Endothelial cell of umbilical vein (primary cell): ENCODE data around the gene ZMIZ1. TPM values are rescaled to one million over a fixed set of nuclear protein-coding genes. Genes with fewer than 3 reads are reported as not detected.

ENCODE experiments used
- BruUV-seq: library from RNA; stranded (reverse); fragments of 400-500 nt; replicated peaks from 2 replicates; lab custom pipeline; 2021; lab: Mats Ljungman, UMichigan
- CTCF ChIA-PET: fragments of 300-600, 350-600 bp; sonication (Branson Sonifier 250); formaldehyde crosslinking; loops from one replicate; lab custom pipeline; 2021; ENCODE audit warnings: antibody characterized with exemption, inconsistent platforms; lab: Charles Lee
- POLR2A ChIA-PET: fragments of 300-600, 350-600 bp; sonication (Branson Sonifier 250); formaldehyde crosslinking; loops from one replicate; lab custom pipeline; 2021; ENCODE audit warnings: antibody characterized with exemption, inconsistent platforms; lab: Charles Lee
- DNase-seq: peaks from one replicate; pipeline ENCODE4 v3.0.0-alpha.2; 2011; ENCODE audit warnings: low read depth, low spot score
- FAIRE-seq: peaks from 2 replicates; lab custom pipeline; 2011; peaks lifted over from hg19 to GRCh38; lab: Jason Lieb, UNC
- H2AFZ ChIP-seq: 2 replicates; pipeline ENCODE4 v1.6.0; 2012; ENCODE audit warnings: low read depth, low read length, control low read depth, inconsistent platforms
- H3K27ac ChIP-seq: 2 replicates; pipeline ENCODE4 v1.5.1; 2011; ENCODE audit warnings: low read depth, mild to moderate bottlenecking, control low read depth, low read length, moderate library complexity; ENCODE audit not compliant: insufficient read depth
- H3K27me3 ChIP-seq, 2 experiments: 2 replicates each; pipeline versions ENCODE4 v1.6.0 to v1.6.1; 2011; ENCODE audit warnings: low read length in 2 of 2, mixed read lengths in 1 of 2; ENCODE audit not compliant: control insufficient read depth in 2 of 2, insufficient read depth in 2 of 2
- H3K36me3 ChIP-seq, 2 experiments: 2 replicates in 1 of 2; 3 replicates in 1 of 2; pipeline ENCODE4 v1.5.1; 2011; ENCODE audit warnings: low read length in 2 of 2, mild to moderate bottlenecking in 1 of 2, moderate library complexity in 1 of 2; ENCODE audit not compliant: control insufficient read depth in 2 of 2, insufficient read depth in 2 of 2; ENCODE audit errors: extremely low read depth in 1 of 2
- H3K4me1 ChIP-seq: 3 replicates; pipeline ENCODE4 v1.5.1; 2011; ENCODE audit warnings: mild to moderate bottlenecking, low read length; ENCODE audit not compliant: control insufficient read depth, insufficient read depth; ENCODE audit errors: extremely low read depth
- H3K4me2 ChIP-seq: 2 replicates; pipeline ENCODE4 v1.6.1; 2011; ENCODE audit warnings: low read length, control low read depth, mixed read lengths; ENCODE audit not compliant: insufficient read depth
- H3K4me3 ChIP-seq, 3 experiments: fragments of 200-600 bp in 1 of 3; sonication (generic), shearing (Covaris generic) in 1 of 3; replicated peaks in 1 of 3; 2 replicates each; pipeline ENCODE4 v1.5.1; 2011 to 2016; ENCODE audit warnings: control low read depth in 3 of 3, low read length in 3 of 3, mild to moderate bottlenecking in 2 of 3, inconsistent platforms in 1 of 3, low read depth in 1 of 3, moderate library complexity in 1 of 3; ENCODE audit not compliant: insufficient read depth in 1 of 3
- H3K79me2 ChIP-seq: 2 replicates; pipeline ENCODE4 v1.6.0; 2012; ENCODE audit warnings: low read length, inconsistent platforms; ENCODE audit not compliant: control insufficient read depth, insufficient read depth
- H3K9ac ChIP-seq: replicated peaks from 2 replicates; pipeline ENCODE3; 2011; ENCODE audit warnings: low read length, control low read depth; ENCODE audit not compliant: insufficient read depth; ENCODE audit errors: extremely low read depth
- H3K9me1 ChIP-seq: replicated peaks from 3 replicates; pipeline ENCODE4 v1.6.0; 2011; ENCODE audit warnings: mild to moderate bottlenecking, low read length; ENCODE audit not compliant: control insufficient read depth, insufficient read depth; ENCODE audit errors: extremely low read depth
- H3K9me3 ChIP-seq: replicated peaks from 2 replicates; pipeline ENCODE4 v1.5.1; 2012; ENCODE audit warnings: low read length, inconsistent platforms; ENCODE audit not compliant: control insufficient read depth, insufficient read depth
- H4K20me1 ChIP-seq: replicated peaks from 2 replicates; pipeline ENCODE3; 2011; ENCODE audit warnings: mild to moderate bottlenecking, low read length; ENCODE audit not compliant: control insufficient read depth, insufficient read depth; ENCODE audit errors: extremely low read depth
- EZH2 ChIP-seq: IDR thresholded peaks from 2 replicates; pipeline ENCODE4 v1.6.1; 2012; ENCODE audit warnings: borderline replicate concordance, low read depth, mild to moderate bottlenecking, moderate library complexity, low read length, inconsistent platforms; ENCODE audit not compliant: severe bottlenecking
- FOS ChIP-seq: IDR thresholded peaks from 2 replicates; pipeline ENCODE4 v1.6.1; 2011; ENCODE audit warnings: mild to moderate bottlenecking, low read length, moderate library complexity, borderline replicate concordance; ENCODE audit not compliant: insufficient read depth
- GATA2 ChIP-seq: IDR thresholded peaks from 2 replicates; pipeline ENCODE4 v1.7.0; 2011; ENCODE audit warnings: low read depth, mild to moderate bottlenecking, moderate library complexity, mixed read lengths, low read length; ENCODE audit not compliant: insufficient read length, insufficient read depth
- JUN ChIP-seq: IDR thresholded peaks from 2 replicates; pipeline ENCODE4 v1.6.1; 2011; ENCODE audit warnings: borderline replicate concordance, low read depth; ENCODE audit not compliant: insufficient read length, insufficient read depth
- MYC ChIP-seq: IDR thresholded peaks from one replicate; pipeline ENCODE4 v1.6.1; 2011; ENCODE audit warnings: mild to moderate bottlenecking, low read depth, low read length
- POLR2A ChIP-seq: IDR thresholded peaks from 2 replicates; pipeline ENCODE4 v1.6.1; 2012; ENCODE audit warnings: low read depth, mild to moderate bottlenecking, control low read depth, low read length
- POLR2AphosphoS5 ChIP-seq: IDR thresholded peaks from 2 replicates; pipeline ENCODE4 v1.6.1; 2012; ENCODE audit warnings: low read depth, mild to moderate bottlenecking, control low read depth, low read length, moderate library complexity; ENCODE audit not compliant: insufficient read depth
- dilution Hi-C: fragments of 300-500 bp; cut with MboI; formaldehyde crosslinking; loops from one replicate; pipeline ENCODE4 v1.15.0; 2019; ENCODE audit warnings: low sequenced_read_pairs; ENCODE audit not compliant: extremely low pct_ligation_motif_present
- intact Hi-C: fragments of 100-400 bp; cut with micrococcal nuclease; formaldehyde crosslinking; loops from one replicate; pipeline ENCODE4 v1.10.0; 2022
- polyA plus RNA-seq, 4 experiments: library from polyadenylated mRNA; depleted of rRNA in 3 of 4; stranded (reverse) in 3 of 4; unstranded in 1 of 4; fragments of >200 nt; gene quantifications; 2 replicates each; pipeline versions ENCODE4 v1.2.1 to v1.2.3, GENCODE V29; 2011 to 2012; ENCODE audit warnings: missing spikeins in 1 of 4
- total RNA-seq: library from RNA; stranded (reverse); gene quantifications from 2 replicates; pipeline ENCODE4 v1.2.3, GENCODE V29; 2021
- TF ChIP-seq, protein P1 (sequence below): IDR thresholded peaks from 2 replicates; pipeline ENCODE4 v1.6.1; 2011; ENCODE audit not compliant: insufficient read depth, insufficient read length
- TF ChIP-seq, protein P2 (sequence below), 2 donors: IDR thresholded peaks; 1 replicate in 1 of 2; 2 replicates in 1 of 2; pipeline ENCODE4 v1.5.1; 2011; ENCODE audit warnings: low read length in 2 of 2, mild to moderate bottlenecking in 2 of 2, moderate library complexity in 2 of 2, control low read depth in 1 of 2, inconsistent platforms in 1 of 2, low read depth in 1 of 2; ENCODE audit not compliant: insufficient read depth in 1 of 2; ENCODE audit errors: extremely low read depth in 1 of 2

Gene ZMIZ1
- total and polyA plus RNA-seq, 2 donors (not counting 3 experiments of a cell fraction or from before 2014, with no cell fraction given): 12.5 to 46.7 TPM

DNA sequence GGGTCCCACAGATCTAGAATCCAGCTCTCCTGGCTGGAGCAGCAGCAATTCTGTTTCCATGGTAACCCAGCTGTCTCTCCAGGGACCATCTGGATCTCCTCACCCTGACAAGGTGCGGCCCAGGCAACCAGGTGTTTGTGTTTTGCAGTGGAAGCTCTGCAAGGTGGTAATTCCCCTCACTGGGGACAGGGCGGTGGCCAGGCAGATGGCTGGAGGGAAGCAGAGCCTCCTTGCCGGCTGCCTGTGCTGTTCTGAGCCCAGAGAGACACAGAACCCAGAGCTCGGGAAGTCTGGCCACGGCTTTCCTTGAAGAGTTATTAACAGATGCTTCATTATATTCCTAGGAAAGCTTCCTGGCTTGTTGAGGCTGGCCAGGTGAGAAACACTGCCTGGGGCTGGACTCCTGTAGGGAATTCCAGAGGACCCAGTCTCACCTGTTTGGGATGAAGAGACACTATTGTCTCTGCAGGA, 160.3 kb downstream of the ZMIZ1 start:
- peaks cover 3% of the 10 kb centered on the region for H3K4me1 ChIP-seq
- no peaks in the 10 kb centered on the region for H3K9me1 ChIP-seq
- no peaks in the 10 kb centered on the region for H3K27me3 ChIP-seq
- FAIRE-seq (no peak), DNase-seq (no peak)
- H3K4me3 ChIP-seq: no peak overlapping the region
- H3K27ac ChIP-seq: no peak overlapping the region
- no peak overlapping the region for H3K4me2 ChIP-seq
- ChIA-PET CTCF (interaction anchor here (1.1 kb wide), 1 partner anchor 9 kb away, joined by 3 read pairs; no protein-coding TSS in a partner anchor), POLR2A (no interaction called here)
- H3K79me2 ChIP-seq: no peaks in the 10 kb centered on the region
- BruUV-seq: no TSS peak
- TF ChIP-seq FOS (no peak), POLR2A (no peak), POLR2AphosphoS5 (no peak), EZH2 (no peak), JUN (no peak), MYC (no peak), GATA2 (no peak)
- TF ChIP-seq, protein P1, sequence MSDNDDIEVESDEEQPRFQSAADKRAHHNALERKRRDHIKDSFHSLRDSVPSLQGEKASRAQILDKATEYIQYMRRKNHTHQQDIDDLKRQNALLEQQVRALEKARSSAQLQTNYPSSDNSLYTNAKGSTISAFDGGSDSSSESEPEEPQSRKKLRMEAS: no peak
- TF ChIP-seq, protein P2, sequence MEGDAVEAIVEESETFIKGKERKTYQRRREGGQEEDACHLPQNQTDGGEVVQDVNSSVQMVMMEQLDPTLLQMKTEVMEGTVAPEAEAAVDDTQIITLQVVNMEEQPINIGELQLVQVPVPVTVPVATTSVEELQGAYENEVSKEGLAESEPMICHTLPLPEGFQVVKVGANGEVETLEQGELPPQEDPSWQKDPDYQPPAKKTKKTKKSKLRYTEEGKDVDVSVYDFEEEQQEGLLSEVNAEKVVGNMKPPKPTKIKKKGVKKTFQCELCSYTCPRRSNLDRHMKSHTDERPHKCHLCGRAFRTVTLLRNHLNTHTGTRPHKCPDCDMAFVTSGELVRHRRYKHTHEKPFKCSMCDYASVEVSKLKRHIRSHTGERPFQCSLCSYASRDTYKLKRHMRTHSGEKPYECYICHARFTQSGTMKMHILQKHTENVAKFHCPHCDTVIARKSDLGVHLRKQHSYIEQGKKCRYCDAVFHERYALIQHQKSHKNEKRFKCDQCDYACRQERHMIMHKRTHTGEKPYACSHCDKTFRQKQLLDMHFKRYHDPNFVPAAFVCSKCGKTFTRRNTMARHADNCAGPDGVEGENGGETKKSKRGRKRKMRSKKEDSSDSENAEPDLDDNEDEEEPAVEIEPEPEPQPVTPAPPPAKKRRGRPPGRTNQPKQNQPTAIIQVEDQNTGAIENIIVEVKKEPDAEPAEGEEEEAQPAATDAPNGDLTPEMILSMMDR (IDR thresholded peaks at IDR 0.05; ENCODE audit: extremely low read depth in 1 of 2, insufficient read depth in 1 of 2, low read depth in 1 of 2, low read length in 2 of 2): no peak
- peaks cover 0 to 26% of the 10 kb centered on the region in 2 experiments for H3K36me3 ChIP-seq
- H3K9me3 ChIP-seq: no peaks in the 10 kb centered on the region
- dilution Hi-C loops (no loop called here), intact Hi-C loops (no loop called here)
- no peak overlapping the region for H3K9ac ChIP-seq
- no peak overlapping the region for H2AFZ ChIP-seq
- H4K20me1 ChIP-seq: no peaks in the 10 kb centered on the region
